Peyer's patch (tissue), 4 donors: ENCODE results near the gene SARM1. TPM values are rescaled to one million over a fixed set of nuclear protein-coding genes. Genes with fewer than 3 reads are reported as not detected.

Experiments used
- DNase-seq, 3 donors: peaks; one replicate each; pipeline ENCODE4 v3.0.0-alpha.2; 2017 to 2019
- H3K27ac ChIP-seq, 4 donors: fragments of 200-600 bp; sonication (generic); one replicate each; pipeline ENCODE4 v1.5.1; 2016 to 2019
- H3K27me3 ChIP-seq, 2 donors: fragments of 200-600 bp; sonication (generic); one replicate each; pipeline ENCODE4 v1.5.1; 2019
- H3K36me3 ChIP-seq, 3 donors: fragments of 200-600 bp; sonication (generic); one replicate each; pipeline ENCODE4 v1.5.1; 2016 to 2019
- H3K4me1 ChIP-seq, 4 donors: fragments of 200-600 bp; sonication (generic); one replicate each; pipeline ENCODE4 v1.5.1; 2016 to 2019
- H3K4me3 ChIP-seq, 4 donors: fragments of 200-600 bp; sonication (generic); 1 replicate in 3 of 4; 2 replicates in 1 of 4; pipeline ENCODE4 v1.5.1; 2016 to 2019; ENCODE audit warnings: mild to moderate bottlenecking in 1 of 4
- H3K9me3 ChIP-seq, 4 donors: fragments of 200-600 bp; sonication (generic); one replicate each; pipeline ENCODE4 v1.5.1; 2016 to 2019; ENCODE audit warnings: mild to moderate bottlenecking in 1 of 4
- POLR2A ChIP-seq, 2 donors: fragments of 450-650 bp; IDR thresholded peaks; one replicate each; pipeline ENCODE4 v1.5.1; 2017; ENCODE audit warnings: antibody characterized with exemption in 2 of 2, mild to moderate bottlenecking in 2 of 2, moderate library complexity in 2 of 2
- total RNA-seq, 4 donors: library from RNA; depleted of rRNA; stranded (reverse); fragments of >200 nt; gene quantifications; one replicate each; pipeline ENCODE4 v1.1.0, GENCODE V29; 2016
- TF ChIP-seq, protein P1 (sequence below), 6 experiments: fragments of 450-650 bp in 4 of 6; fragments of 200-600 bp in 2 of 6; sonication (generic) in 1 of 6; IDR thresholded peaks; one replicate each; pipeline ENCODE4 v1.5.1; 2017 to 2019; ENCODE audit warnings: antibody characterized with exemption in 6 of 6, mild to moderate bottlenecking in 3 of 6, moderate library complexity in 1 of 6

The SARM1 gene
- total RNA-seq, 4 donors from 2014 or later, result 12.8 to 37.6 (median 24.6) TPM

- no peaks in the 10 kb centered on the region for H3K4me1 ChIP-seq
- H3K27ac ChIP-seq, result no peak overlapping the region
Observed at GRCh38 chr17:28395968-28396367, 24.5 kb downstream of the SARM1 start.

DNA sequence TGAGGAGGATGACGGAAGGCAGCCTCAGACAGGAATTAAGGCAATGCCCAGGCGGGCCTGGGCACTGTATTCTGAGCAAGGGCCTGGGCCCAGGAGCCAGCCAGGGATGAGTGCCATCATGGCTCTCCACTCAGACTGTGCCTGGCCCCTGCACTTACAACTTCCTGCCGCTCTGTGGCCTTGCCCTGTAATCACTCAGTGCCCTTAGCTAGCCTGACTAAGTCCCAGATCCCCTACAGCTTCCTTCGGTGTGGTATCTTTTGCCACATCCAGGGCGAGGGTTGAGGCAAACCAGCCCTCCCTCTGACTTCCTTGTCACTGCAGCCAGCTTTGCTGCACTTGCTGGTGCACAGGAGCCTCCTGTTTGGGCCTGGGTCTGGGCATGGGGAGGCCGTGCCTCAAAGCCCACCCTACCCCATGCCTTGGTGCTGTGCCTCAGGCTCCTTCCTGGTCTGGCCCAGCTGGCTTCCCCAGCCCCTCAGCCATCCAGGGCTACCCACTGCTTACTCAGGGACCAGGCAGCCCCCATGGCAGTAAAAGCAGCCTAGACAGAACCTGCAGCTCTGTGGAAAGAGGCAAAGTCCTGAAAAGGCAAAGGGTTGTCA lies 25.2 kb downstream of the SARM1 start:
- H3K27me3 ChIP-seq, result no peaks in the 10 kb centered on the region
- peaks cover 0 to 40% (median 2%) of the 10 kb centered on the region in 3 donors for H3K36me3 ChIP-seq
- no peak for TF ChIP-seq POLR2A (IDR thresholded peaks at IDR 0.05)
- TF ChIP-seq, protein P1, sequence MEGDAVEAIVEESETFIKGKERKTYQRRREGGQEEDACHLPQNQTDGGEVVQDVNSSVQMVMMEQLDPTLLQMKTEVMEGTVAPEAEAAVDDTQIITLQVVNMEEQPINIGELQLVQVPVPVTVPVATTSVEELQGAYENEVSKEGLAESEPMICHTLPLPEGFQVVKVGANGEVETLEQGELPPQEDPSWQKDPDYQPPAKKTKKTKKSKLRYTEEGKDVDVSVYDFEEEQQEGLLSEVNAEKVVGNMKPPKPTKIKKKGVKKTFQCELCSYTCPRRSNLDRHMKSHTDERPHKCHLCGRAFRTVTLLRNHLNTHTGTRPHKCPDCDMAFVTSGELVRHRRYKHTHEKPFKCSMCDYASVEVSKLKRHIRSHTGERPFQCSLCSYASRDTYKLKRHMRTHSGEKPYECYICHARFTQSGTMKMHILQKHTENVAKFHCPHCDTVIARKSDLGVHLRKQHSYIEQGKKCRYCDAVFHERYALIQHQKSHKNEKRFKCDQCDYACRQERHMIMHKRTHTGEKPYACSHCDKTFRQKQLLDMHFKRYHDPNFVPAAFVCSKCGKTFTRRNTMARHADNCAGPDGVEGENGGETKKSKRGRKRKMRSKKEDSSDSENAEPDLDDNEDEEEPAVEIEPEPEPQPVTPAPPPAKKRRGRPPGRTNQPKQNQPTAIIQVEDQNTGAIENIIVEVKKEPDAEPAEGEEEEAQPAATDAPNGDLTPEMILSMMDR (IDR thresholded peaks at IDR 0.05), result no peak
- H3K9me3 ChIP-seq, result no peaks in the 10 kb centered on the region
- no peak overlapping the region for H3K4me3 ChIP-seq
- DNase-seq, result no peak
- H3K4me1 ChIP-seq, result no peaks in the 10 kb centered on the region
- no peak overlapping the region for H3K27ac ChIP-seq

More at GRCh38 chr17:28395968-28396367, 24.5 kb downstream of the SARM1 start:
- Histone ChIP-seq H3K27me3 (no peaks in the 10 kb centered on the region), H3K9me3 (no peaks in the 10 kb centered on the region), H3K36me3 (peaks cover 0 to 44% (median 2%) of the 10 kb centered on the region in 3 donors), H3K4me3 (no peak overlapping the region)
- no peak for TF ChIP-seq POLR2A (IDR thresholded peaks at IDR 0.05)
- TF ChIP-seq, protein P1 (IDR thresholded peaks at IDR 0.05), result no peak
- no peak for DNase-seq

GRCh38 chr17:28397275-28397674 lies 25.8 kb downstream of the SARM1 start:
- no peak for DNase-seq
- no peak overlapping the region for H3K4me3 ChIP-seq
- no peaks in the 10 kb centered on the region for H3K4me1 ChIP-seq
- H3K27me3 ChIP-seq, result no peaks in the 10 kb centered on the region
- TF ChIP-seq, protein P1 (IDR thresholded peaks at IDR 0.05), result no peak
- TF ChIP-seq POLR2A (IDR thresholded peaks at IDR 0.05), result no peak
- peaks cover 0 to 35% (median 2%) of the 10 kb centered on the region in 3 donors for H3K36me3 ChIP-seq
- H3K9me3 ChIP-seq, result no peaks in the 10 kb centered on the region
- no peak overlapping the region for H3K27ac ChIP-seq

GRCh38 chr17:28397687-28398279 lies 26.3 kb downstream of the SARM1 start:
- Histone ChIP-seq H3K27me3 (no peaks in the 10 kb centered on the region), H3K36me3 (peaks cover 0 to 30% (median 2%) of the 10 kb centered on the region in 3 donors), H3K27ac (peak overlapping the region in 1 of 4 donors; percentile 56), H3K4me3 (no peak overlapping the region), H3K4me1 (no peaks in the 10 kb centered on the region), H3K9me3 (no peaks in the 10 kb centered on the region)
- no peak for DNase-seq
- no peak for TF ChIP-seq POLR2A (IDR thresholded peaks at IDR 0.05)
- TF ChIP-seq, protein P1 (IDR thresholded peaks at IDR 0.05), result no peak

GRCh38 chr17:28398280-28398981 lies 26.9 kb downstream of the SARM1 start:
- Histone ChIP-seq H3K4me3 (no peak overlapping the region), H3K9me3 (no peaks in the 10 kb centered on the region), H3K36me3 (peaks cover 0 to 25% (median 0%) of the 10 kb centered on the region in 3 donors), H3K27ac (peak overlapping the region in 2 of 4 donors; percentile 17 to 56), H3K4me1 (no peaks in the 10 kb centered on the region), H3K27me3 (no peaks in the 10 kb centered on the region)
- peak in 1 of 3 donors; percentile 54 for DNase-seq
- TF ChIP-seq POLR2A (IDR thresholded peaks at IDR 0.05), result no peak
- TF ChIP-seq, protein P1 (IDR thresholded peaks at IDR 0.05), result no peak
